Glutamatergic neuron (in vitro differentiated cells): Measurements from ENCODE around the gene GPRIN2. TPM values are rescaled to one million over a fixed set of nuclear protein-coding genes. Genes with fewer than 3 reads are reported as not detected.

Experiments used
- DNase-seq: peaks from one replicate; pipeline ENCODE4 v3.0.0; 2022
- H3K27ac Mint-ChIP-seq: one replicate; pipeline ENCODE4 v1.8.0; 2020; ENCODE audit warnings: mild to moderate bottlenecking, mixed read lengths, inconsistent platforms; ENCODE audit not compliant: unreplicated experiment
- H3K27me3 Mint-ChIP-seq: one replicate; pipeline ENCODE4 v1.8.0; 2020; ENCODE audit warnings: mild to moderate bottlenecking, moderate library complexity, mixed read lengths, inconsistent platforms; ENCODE audit not compliant: unreplicated experiment
- H3K36me3 Mint-ChIP-seq: one replicate; pipeline ENCODE4 v1.8.0; 2020; ENCODE audit warnings: mild to moderate bottlenecking, mixed read lengths, inconsistent platforms; ENCODE audit not compliant: unreplicated experiment
- H3K4me1 Mint-ChIP-seq: one replicate; pipeline ENCODE4 v1.8.0; 2020; ENCODE audit warnings: mild to moderate bottlenecking, low read depth, mixed read lengths, inconsistent platforms; ENCODE audit not compliant: unreplicated experiment
- H3K4me3 Mint-ChIP-seq: one replicate; pipeline ENCODE4 v1.8.0; 2020; ENCODE audit warnings: mild to moderate bottlenecking, mixed read lengths, inconsistent platforms; ENCODE audit not compliant: unreplicated experiment
- H3K9me3 Mint-ChIP-seq: one replicate; pipeline ENCODE4 v1.8.0; 2020; ENCODE audit warnings: mild to moderate bottlenecking, moderate library complexity, mixed read lengths, inconsistent platforms; ENCODE audit not compliant: unreplicated experiment
- total RNA-seq: library from RNA; stranded (reverse); fragmentation: NEBNext Ultra II Directional; extraction: Animal tissue kit (Norgen Biotek cat#: 25700); gene quantifications from one replicate; pipeline ENCODE4 v1.2.1, GENCODE V29; 2021; ENCODE audit not compliant: unreplicated experiment
- TF ChIP-seq, protein P1 (sequence below): fragments of 200-600 bp; sonication (generic); IDR thresholded peaks from one replicate; pipeline ENCODE4 v1.5.0; 2021; ENCODE audit not compliant: partially characterized antibody, unreplicated experiment

GPRIN2 gene
- total RNA-seq, 1 donor from 2014 or later = 3.0 TPM

GRCh38 chr10:46543466-46544377 is 12.7 kb downstream of the GPRIN2 start:
- H3K36me3 Mint-ChIP-seq = peaks cover 4% of the 10 kb centered on the region
- H3K4me1 Mint-ChIP-seq = no peaks in the 10 kb centered on the region
- peak; percentile 13 for DNase-seq
- no peak overlapping the region for H3K4me3 Mint-ChIP-seq
- H3K27me3 Mint-ChIP-seq = peaks cover 17% of the 10 kb centered on the region
- TF ChIP-seq, protein P1, sequence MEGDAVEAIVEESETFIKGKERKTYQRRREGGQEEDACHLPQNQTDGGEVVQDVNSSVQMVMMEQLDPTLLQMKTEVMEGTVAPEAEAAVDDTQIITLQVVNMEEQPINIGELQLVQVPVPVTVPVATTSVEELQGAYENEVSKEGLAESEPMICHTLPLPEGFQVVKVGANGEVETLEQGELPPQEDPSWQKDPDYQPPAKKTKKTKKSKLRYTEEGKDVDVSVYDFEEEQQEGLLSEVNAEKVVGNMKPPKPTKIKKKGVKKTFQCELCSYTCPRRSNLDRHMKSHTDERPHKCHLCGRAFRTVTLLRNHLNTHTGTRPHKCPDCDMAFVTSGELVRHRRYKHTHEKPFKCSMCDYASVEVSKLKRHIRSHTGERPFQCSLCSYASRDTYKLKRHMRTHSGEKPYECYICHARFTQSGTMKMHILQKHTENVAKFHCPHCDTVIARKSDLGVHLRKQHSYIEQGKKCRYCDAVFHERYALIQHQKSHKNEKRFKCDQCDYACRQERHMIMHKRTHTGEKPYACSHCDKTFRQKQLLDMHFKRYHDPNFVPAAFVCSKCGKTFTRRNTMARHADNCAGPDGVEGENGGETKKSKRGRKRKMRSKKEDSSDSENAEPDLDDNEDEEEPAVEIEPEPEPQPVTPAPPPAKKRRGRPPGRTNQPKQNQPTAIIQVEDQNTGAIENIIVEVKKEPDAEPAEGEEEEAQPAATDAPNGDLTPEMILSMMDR = no peak
- no peak overlapping the region for H3K27ac Mint-ChIP-seq
- peaks cover 12% of the 10 kb centered on the region for H3K9me3 Mint-ChIP-seq

DNA sequence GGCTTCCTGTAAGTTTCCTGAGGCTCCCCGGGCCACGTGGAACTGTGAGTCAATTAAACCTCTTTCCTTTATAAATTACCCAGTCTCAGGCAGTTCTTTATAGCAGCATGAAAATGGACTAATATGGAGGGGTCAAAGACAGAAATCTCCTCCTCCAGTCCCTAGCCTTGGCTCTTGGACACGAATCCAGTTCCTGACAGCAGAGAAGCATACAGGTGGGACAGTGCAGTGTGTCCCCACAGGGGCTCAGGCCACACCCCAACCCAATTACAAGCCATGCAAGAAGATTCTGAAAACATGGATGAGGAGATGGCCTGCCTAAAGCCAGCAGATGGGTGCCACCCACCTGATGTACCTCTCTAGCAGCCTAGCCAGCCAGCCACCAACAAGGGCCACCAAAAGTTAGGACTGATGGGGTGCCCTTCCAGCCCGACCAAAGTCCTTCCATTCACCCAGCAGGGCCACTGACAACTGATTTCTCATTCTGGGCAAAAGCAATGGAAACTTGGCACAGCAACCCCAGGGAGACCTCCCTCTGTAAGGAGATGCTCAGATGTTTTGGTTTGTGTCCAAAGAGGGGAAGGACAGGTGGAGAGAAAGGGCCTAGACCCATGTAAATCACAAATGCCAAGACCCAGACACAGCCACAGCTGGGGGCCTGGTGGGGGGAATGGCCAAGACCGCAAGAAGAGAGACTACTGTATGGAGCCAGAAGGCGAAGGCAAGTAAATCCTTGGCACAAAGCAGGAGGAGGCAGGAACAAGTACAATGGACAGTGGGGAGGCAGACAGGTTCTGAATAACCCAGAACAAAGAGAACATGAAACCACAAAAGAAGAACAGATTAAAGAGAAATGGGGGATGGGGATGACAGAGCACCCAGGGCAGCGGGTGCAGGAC is 13.6 kb downstream of the GPRIN2 start:
- Mint-ChIP-seq H3K4me1 (no peaks in the 10 kb centered on the region), H3K36me3 (peaks cover 4% of the 10 kb centered on the region), H3K27me3 (peaks cover 17% of the 10 kb centered on the region), H3K9me3 (peaks cover 10% of the 10 kb centered on the region), H3K4me3 (peak overlapping the region; percentile 78), H3K27ac (no peak overlapping the region)
- TF ChIP-seq, protein P1 = no peak
- peak; percentile 12 for DNase-seq

- no peaks in the 10 kb centered on the region for H3K4me1 Mint-ChIP-seq
- TF ChIP-seq, protein P1 = no peak
- DNase-seq = peak; percentile 17
- H3K27ac Mint-ChIP-seq = no peak overlapping the region
- H3K36me3 Mint-ChIP-seq = peaks cover 4% of the 10 kb centered on the region
- H3K4me3 Mint-ChIP-seq = peak overlapping the region; percentile 78
- H3K9me3 Mint-ChIP-seq = peaks cover 10% of the 10 kb centered on the region
- peaks cover 17% of the 10 kb centered on the region for H3K27me3 Mint-ChIP-seq
Observed at GRCh38 chr10:46541735-46542566, 14.5 kb downstream of the GPRIN2 start.

DNA sequence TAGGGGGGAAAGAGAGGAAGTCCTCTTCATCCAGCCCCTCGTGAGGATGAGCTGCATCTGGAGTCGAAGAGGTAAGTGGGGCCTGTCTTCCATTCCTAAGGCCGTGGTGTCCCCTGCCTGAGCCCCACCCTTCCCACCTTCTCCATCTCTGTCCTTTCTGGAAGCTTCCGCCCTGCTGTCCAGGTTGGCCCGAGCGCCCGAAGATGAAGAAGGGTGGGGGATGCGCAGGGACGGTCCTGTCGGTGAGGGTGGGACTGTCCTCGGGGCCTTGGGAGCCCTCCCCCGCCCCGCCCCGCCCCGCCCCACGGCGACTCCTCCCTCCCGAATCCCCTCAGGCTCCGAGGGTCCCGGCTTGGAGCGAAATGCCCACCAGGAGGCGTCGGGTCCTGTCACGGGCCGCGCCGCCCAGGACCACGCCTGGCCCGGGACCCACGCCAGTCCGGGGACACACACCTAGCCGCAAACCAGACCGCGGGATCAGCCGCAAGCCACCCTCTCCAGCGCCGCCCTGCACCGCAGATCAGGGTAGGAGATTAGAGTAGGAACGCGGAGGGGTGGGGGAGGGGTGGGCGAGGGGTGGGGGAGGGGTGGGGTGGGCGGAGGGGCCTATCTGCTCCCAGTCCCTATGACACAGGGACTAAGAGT is 15.3 kb downstream of the GPRIN2 start:
- peak; percentile 90 for DNase-seq
- Mint-ChIP-seq H3K4me3 (peak overlapping the region; percentile 72), H3K27ac (no peak overlapping the region), H3K36me3 (peaks cover 4% of the 10 kb centered on the region), H3K9me3 (peaks cover 10% of the 10 kb centered on the region), H3K4me1 (no peaks in the 10 kb centered on the region), H3K27me3 (peaks cover 17% of the 10 kb centered on the region)
- TF ChIP-seq, protein P1 = peak; percentile 82
